ENCODE measurements around the gene GALNTL6.

GRCh38 chr4:173024203-173024602 lies 1211.0 kb downstream of the GALNTL6 start:
- TF ChIP-seq POLR2A (IDR thresholded peaks at IDR 0.05; ENCODE audit: low read length) (no peak), GATA1 (IDR thresholded peaks at IDR 0.05; ENCODE audit: low read depth, low read length) (no peak)
